Fibroblast of gingiva (primary cell): ENCODE data around the gene ADIRF.
"Not testable (repeated sequence)": the region's sequence is repeated elsewhere in the genome, so short reads cannot be mapped to it uniquely, and the experiment has no call there.

ENCODE experiments used
- DNase-seq: peaks from one replicate; pipeline ENCODE4 v3.0.0-alpha.2; 2011; ENCODE audit warnings: low read depth

The ADIRF gene

GRCh38 chr10:86946213-86947155, 21.8 kb upstream of the ADIRF start:
- DNase-seq: no peak

- not testable (repeated sequence) for DNase-seq
Observed at GRCh38 chr10:86947806-86948205, 20.5 kb upstream of the ADIRF start.

DNA sequence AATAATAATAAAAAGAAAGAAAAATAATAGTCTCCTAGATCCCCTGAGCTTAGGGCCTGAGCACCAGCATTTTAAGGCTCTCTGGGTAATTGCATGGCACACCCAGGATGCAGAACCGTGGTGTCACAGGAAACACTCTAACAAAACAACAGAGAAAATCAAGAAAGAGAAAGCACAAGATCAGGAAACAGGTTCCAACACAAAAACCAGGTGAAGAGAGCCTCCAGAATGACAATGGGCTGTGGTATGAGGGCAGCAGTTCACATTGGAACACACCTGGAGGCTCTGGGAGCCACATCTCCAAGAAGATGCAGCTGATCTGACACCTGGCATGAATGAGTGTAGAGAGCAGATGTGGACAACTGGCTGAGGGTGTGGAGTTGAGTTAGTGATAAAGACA, 17.9 kb upstream of the ADIRF start:
- no peak for DNase-seq

DNA sequence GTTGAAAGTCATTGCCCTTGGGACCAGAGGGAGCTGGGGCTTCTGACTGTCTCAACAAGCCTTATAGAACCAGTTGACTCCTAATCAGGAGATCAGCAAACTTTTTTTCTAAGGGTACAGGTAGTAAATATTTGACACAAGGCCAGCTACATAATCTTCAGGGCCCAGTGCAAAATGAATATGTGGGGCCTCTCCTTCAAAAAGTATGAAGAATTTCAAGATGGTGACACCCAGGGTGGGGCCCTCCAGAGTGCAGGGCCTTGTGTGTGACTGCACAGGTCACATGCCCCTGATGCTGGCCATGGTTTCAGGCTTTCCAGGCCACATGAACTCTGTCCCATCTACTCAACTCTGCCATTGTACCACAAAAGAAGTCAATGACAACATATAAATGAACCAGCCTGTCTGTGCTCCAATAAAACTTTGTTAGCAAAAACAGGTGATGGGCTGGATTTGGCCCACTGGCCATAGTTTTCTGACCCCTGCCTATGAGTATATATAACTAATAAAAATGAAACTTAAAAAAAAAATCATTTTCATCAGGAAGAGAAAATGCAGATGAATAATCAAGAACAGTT, 17.0 kb upstream of the ADIRF start:
- DNase-seq: no peak

DNA sequence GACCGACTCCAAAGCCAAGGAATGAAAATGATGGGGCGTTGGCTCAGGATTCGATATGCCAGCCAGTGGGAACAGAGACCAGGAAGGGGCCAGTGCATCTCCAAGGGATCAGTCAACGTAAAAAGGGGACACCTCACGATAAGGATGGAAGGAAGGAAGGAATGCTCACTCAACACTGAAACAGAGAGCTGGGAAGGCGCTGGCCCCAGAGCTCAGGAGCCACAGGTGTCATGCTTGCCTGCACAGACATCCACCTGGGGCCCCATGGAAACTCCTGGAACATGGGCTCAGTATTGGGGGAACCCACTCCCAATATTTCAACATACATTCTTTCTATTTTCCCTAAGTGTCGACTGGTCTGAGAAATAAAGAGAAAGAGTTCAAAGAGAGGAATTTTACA, 16.2 kb upstream of the ADIRF start:
- DNase-seq: no peak

- DNase-seq: not testable (repeated sequence)
Observed at GRCh38 chr10:86952697-86953096, 15.6 kb upstream of the ADIRF start.

DNA sequence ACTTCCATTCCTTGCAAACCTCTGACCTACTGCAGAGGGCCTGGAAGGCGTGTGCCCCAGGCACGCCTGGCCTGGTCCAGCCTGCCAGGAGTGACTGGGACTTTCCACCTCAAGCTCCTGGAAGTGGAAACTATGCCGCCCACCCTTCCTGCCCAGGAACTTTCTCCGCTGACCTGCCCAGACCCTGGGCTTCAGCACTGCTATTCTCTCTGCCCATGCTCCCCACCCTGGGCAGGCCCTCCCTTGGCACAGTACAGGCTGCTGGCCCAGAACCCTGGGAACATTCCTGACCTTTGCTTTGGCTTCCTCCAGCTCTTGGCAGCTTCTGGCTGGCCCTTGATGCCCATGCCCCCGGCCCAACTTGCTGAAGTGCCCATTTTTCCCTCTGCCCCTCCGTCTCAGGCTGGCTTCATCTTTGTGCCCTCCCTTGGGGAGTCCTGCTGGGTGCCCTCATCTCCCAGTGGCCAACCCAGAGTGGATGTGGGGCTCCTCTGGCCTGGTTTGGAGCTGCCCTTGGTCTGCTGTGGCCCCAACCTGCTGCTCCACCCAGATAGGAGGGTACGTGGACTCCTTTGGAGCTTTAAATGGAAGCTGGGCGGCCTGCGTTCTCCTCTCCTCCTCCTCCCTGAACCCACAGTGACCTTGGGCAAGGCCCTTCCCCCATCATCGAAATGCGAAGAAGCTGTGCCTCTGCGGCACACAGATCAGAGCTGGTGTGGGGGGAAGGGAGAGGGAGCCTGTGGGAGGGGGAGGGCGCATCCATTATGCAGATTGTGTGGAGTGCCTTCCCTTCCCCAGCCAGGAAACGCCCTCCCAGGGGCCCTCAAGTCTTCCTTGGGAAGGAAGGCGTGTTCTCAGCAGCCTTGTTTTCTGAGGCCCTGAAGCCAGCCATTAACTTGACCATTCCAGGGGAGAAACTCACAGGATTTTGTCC, 14.3 kb upstream of the ADIRF start:
- DNase-seq: peak; percentile 36

DNA sequence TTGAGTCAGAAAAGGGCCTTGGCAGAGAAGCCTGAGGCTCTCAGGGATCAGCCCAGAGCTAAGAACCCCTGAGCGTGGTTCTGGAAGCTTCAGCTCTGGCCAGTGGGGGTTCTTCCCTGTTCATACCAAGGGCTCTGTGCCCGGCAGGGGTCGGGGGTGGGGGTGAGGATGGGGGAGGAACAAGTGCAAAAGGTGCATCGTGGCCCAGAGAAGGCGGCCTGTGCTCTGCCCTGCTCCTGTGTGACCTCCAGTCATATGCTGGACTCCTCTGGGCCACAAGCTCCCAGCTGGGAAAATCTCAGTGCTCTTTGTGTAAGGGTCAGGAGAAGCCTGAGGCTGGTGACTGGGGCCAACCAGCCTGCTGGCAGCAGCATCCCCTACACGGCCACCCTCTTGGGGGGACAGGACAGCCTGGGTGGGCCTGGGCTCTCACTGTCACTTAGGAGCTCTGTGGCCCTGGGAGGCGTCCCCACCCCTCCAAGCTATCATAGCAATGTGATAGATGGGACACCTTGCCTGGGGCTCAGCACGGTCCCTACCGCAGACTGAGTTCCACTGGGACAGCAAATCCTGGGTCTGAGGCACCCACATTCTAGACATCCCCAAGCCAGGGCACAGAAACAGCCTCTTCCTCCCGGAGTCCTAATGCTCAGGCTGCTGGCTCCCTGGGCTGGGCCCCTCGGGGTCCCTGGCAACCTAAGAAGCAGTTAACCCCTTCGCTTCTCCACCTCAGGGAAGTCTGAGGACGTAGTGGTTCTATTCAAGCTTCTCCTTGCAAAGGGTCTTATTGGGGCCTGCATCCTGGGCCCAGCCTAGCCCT, 13.4 kb upstream of the ADIRF start:
- no peak for DNase-seq

GRCh38 chr10:86955501-86956194, 12.6 kb upstream of the ADIRF start:
- DNase-seq: no peak

DNA sequence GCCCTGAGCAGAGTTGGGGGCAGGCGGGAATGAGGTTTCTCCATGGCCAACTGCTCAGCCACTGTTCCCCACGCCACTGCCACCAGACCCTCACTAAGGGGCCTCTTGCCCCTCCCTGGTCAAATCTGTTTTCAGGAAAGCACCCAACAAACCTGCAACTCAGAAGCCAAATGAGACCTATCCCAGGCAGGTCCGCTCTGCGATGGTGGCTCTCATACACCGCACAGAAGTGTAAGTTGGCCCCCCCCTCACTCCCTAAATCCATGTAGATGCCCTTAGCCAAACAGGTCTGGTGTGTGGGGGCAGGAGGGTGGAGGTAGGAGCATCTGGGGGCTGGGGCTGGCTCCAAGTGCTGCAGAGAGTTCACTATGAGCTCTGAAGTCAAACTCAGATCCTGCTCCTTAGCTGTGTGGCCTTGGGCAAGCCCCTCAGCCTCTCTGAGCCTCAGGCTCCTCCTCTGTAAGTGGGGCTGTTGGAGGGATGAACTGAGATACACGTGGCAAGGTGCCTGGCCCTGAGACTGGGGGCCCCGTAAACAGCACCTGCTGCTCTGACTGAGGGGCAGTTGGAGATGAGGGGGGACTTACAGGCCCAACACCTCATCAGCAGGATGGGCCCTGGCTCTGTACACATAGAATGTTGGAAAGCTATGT, 12.0 kb upstream of the ADIRF start:
- no peak for DNase-seq

- DNase-seq: no peak
Observed at GRCh38 chr10:86956848-86957448, 11.3 kb upstream of the ADIRF start.

- DNase-seq: no peak
Observed at GRCh38 chr10:86957471-86958115, 10.7 kb upstream of the ADIRF start, which contains the start of gene MMRN2. Gene MMRN2 (minus strand): TSS chr10:86957615. CDS start chr10:86957541, 74 bp downstream.

DNA sequence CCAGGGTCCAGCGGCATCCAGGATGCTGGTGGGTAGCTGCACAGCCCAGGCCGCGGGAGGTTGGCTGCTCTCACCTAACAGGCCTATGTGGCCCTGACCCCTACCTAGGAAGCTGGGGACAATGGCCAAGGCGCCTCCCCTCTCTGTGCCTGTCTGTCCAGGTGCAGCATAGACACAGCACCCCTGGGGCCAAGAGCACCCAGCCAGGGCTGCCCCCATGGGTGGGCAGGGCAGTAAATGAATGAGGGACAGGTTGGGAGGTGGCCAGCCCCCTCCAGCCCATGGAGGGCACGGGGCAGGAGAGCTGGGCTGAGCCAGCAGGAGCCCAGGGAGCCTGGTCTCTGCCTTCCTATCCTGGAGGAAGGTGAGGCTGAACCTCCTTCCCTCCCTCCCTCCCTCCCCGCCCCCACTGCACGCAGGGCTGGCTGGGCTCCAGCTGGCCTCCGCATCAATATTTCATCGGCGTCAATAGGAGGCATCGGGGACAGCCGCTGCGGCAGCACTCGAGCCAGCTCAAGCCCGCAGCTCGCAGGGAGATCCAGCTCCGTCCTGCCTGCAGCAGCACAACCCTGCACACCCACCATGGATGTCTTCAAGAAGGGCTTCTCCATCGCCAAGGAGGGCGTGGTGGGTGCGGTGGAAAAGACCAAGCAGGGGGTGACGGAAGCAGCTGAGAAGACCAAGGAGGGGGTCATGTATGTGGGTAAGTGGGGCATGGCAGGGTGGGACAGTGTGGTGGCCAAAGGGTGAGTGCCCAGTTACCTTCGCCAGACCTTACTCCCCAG, 10.0 kb upstream of the ADIRF start, which contains the start of gene SNCG:
Gene SNCG (plus strand): TSS at position 484 of the 785 bp plus-strand sequence. CDS start 99 bp downstream, at position 583.
- no peak for DNase-seq

DNA sequence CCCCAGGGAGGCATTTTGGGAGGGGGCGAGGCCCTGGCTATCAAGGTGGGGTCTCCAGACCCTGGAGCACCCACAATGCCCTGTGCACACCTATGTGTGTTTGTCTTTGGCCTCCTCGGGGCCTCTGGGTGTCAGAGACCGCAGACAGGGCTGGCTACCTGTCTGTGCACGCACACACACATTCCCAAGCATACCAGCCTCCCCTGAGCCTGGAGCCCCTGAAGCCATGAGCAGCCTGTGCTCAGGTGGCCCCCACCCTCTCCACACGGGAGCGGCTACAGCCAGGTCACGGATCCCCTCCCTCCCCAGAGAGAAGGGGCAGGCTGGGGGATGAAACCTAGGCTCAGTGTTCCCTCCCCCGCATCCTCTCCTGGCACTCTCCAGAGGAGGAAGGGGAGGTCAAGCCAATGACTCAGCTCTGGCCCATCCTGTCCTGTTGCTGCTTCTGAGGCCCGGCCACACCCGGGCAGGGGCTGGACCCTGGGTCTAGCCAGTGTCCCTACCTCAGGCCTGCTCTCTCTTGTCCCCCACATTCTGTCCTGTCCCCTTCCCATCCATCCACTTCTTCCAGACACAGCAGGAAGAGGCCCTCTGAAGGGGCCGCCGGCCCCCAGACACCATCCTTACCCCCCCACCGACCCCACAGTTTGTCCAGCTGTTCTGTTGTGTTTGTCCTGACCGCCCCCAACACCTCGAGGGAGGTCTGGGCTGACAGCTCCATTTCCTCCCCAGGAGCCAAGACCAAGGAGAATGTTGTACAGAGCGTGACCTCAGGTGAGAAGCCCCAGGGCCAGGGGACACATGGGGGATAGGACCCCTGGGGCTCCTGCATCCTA, 9.2 kb upstream of the ADIRF start:
- DNase-seq: no peak

DNA sequence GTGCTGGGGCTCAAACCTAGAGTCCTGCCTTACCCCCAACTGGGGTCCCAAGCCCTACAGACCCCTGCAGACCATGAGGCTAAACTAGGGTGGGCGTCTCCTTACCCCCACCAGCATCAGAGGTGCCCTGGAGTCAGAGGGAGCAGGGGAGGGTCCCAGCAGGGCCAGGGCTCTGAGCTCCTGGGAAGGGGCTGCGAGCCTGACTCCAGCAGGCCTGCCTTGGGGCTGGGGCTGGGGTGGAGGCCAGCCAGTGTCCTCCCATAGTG, 8.6 kb upstream of the ADIRF start:
- no peak for DNase-seq

DNA sequence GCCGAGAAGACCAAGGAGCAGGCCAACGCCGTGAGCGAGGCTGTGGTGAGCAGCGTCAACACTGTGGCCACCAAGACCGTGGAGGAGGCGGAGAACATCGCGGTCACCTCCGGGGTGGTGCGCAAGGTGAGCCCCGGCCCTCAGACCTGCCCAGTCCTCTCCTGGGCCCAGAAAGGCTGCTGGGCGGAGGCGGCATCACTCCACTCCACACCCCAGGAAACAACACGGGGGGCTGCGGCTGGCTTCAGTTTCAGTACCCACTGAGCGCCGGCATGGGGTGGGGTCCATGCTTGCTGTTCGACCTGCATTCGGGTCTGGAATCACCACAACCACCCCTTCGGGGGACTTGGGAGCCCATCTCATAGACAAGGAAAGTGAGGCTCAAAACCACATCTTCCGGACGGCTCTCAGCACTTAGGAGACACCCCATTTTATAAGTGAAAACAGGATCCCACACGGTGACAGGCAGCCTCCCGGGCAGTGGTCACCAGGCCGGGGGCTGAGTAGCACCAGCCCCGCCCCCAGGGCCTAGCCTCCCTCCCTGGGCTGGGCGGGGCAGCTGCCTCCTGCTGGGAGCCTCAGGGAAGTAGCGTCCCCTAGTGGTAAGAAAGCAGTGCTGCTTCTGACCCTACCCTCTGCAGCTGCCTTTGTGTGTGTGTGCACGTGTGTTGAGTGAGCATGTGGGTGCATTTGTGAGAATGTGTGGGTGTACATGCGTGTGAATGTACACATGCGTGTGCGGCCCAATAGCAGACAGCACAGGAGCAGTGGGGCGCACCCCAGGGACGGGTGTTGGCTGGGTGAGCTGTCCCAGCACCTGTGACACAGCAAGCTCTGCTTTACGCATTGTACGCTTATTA, 8.0 kb upstream of the ADIRF start:
- peak; percentile 54 for DNase-seq
